K562 (cell line): ENCODE data around the gene CCDC144A. TPM values are rescaled to one million over a fixed set of nuclear protein-coding genes. Genes with fewer than 3 reads are reported as not detected.

Experiments used
- ATF1 ChIP-seq, 2 experiments: fragments of 450-650 bp in 1 of 2; IDR thresholded peaks; 2 replicates each; pipeline ENCODE4 v1.6.1; 2016; ENCODE audit warnings: missing compliant biosample characterization in 1 of 2, missing genetic modification characterization in 1 of 2
- CBX8 ChIP-seq: fragments of 200-600 bp; sonication (generic); IDR thresholded peaks from 2 replicates; pipeline ENCODE4 v1.6.1; 2012; ENCODE audit warnings: borderline replicate concordance, mixed run types, low read depth, mild to moderate bottlenecking, moderate library complexity, mixed read lengths, low read length, control low read depth, inconsistent platforms; ENCODE audit not compliant: poor library complexity, severe bottlenecking; ENCODE audit errors: extremely low read depth
- CCNT2 ChIP-seq: IDR thresholded peaks from 2 replicates; pipeline ENCODE4 v1.6.1; 2011; ENCODE audit warnings: borderline replicate concordance, low read depth, mild to moderate bottlenecking, moderate library complexity, mixed read lengths, low read length; ENCODE audit not compliant: insufficient read length; ENCODE audit errors: extremely low read depth
- CHAMP1 ChIP-seq: fragments of 450-650 bp; IDR thresholded peaks from 2 replicates; pipeline ENCODE4 v1.6.1; 2016; ENCODE audit warnings: mild to moderate bottlenecking
- E2F1 ChIP-seq: sonication (generic); formaldehyde crosslinking; IDR thresholded peaks from 2 replicates; pipeline ENCODE4 v1.8.1; 2023; ENCODE audit warnings: mild to moderate bottlenecking, missing genetic modification reagents, moderate library complexity
- ETV6 ChIP-seq, 3 experiments: fragments of 150-350 bp in 1 of 3; sonication (generic) in 1 of 3; formaldehyde crosslinking in 1 of 3; IDR thresholded peaks; 2 replicates each; pipeline versions ENCODE4 v1.6.1 to v1.8.0; 2014 to 2022; ENCODE audit warnings: borderline replicate concordance in 2 of 3, low read depth in 2 of 3, antibody characterized with exemption in 1 of 3, low read length in 1 of 3, mild to moderate bottlenecking in 1 of 3, missing genetic modification reagents in 1 of 3
- GTF2F1 ChIP-seq: IDR thresholded peaks from 2 replicates; pipeline ENCODE4 v1.6.1; 2011; ENCODE audit warnings: low read depth, low read length, improper control_type of control experiment
- KDM1A ChIP-seq, 2 experiments: fragments of 450-650 bp; IDR thresholded peaks; 2 replicates each; pipeline ENCODE4 v1.6.1; 2016; ENCODE audit warnings: mild to moderate bottlenecking in 2 of 2
- KDM5B ChIP-seq: fragments of 200-600 bp; sonication (generic); IDR thresholded peaks from 2 replicates; pipeline ENCODE4 v1.6.1; 2012; ENCODE audit warnings: low read depth, mild to moderate bottlenecking, moderate library complexity, low read length, control low read depth, inconsistent platforms; ENCODE audit not compliant: insufficient replicate concordance
- MAFK ChIP-seq: IDR thresholded peaks from 2 replicates; pipeline ENCODE4 v1.6.1; 2011; ENCODE audit warnings: low read length, improper control_type of control experiment
- MAZ ChIP-seq, 2 experiments: fragments of 450-650 bp in 1 of 2; sonication (generic) in 1 of 2; formaldehyde crosslinking; IDR thresholded peaks in 1 of 2; conservative IDR thresholded peaks in 1 of 2; 2 replicates each; pipeline versions ENCODE4 v1.4.0 to v1.5.0; 2020; ENCODE audit warnings: mild to moderate bottlenecking in 1 of 2, missing genetic modification reagents in 1 of 2
- MYNN ChIP-seq, 2 experiments: sonication (generic); formaldehyde crosslinking in 1 of 2; IDR thresholded peaks; 2 replicates each; pipeline versions ENCODE4 v1.5.0 to v1.6.1; 2016 to 2020; ENCODE audit warnings: antibody characterized with exemption in 1 of 2, missing genetic modification reagents in 1 of 2
- NCOR1 ChIP-seq: fragments of 450-650 bp; IDR thresholded peaks from 2 replicates; pipeline ENCODE4 v1.6.1; 2016; ENCODE audit warnings: mild to moderate bottlenecking, moderate library complexity
- NELFE ChIP-seq: IDR thresholded peaks from 2 replicates; pipeline ENCODE4 v1.6.1; 2011; ENCODE audit warnings: mild to moderate bottlenecking; ENCODE audit not compliant: insufficient read depth, insufficient read length
- PRPF4 ChIP-seq: fragments of 200-400 bp; formaldehyde crosslinking; IDR thresholded peaks from one replicate; pipeline ENCODE4 v1.6.1; 2017; ENCODE audit warnings: low read length, low read depth, mild to moderate bottlenecking; ENCODE audit not compliant: insufficient read depth, poor library complexity, severe bottlenecking
- PTTG1 ChIP-seq: fragments of 450-650 bp; IDR thresholded peaks from 2 replicates; pipeline ENCODE4 v1.6.1; 2016; ENCODE audit warnings: low read depth, mild to moderate bottlenecking, missing genetic modification characterization, missing compliant biosample characterization
- ZBTB7A ChIP-seq: IDR thresholded peaks from 2 replicates; pipeline ENCODE4 v1.6.1; 2011; ENCODE audit warnings: low read depth, mild to moderate bottlenecking, low read length, moderate library complexity, borderline replicate concordance; ENCODE audit not compliant: control insufficient read depth
- ZNF140 ChIP-seq: fragments of 250-450 bp; sonication (Bioruptor Pico); IDR thresholded peaks from 2 replicates; pipeline ENCODE4 v1.8.0; 2021; ENCODE audit warnings: moderate library complexity, mild to moderate bottlenecking, inconsistent platforms
- polyA plus RNA-seq, 8 experiments: library from polyadenylated mRNA; depleted of rRNA in 4 of 8; stranded (reverse) in 5 of 8; unstranded in 3 of 8; fragments of >200 nt; fragmentation: Nextera tagmentation in 2 of 8; fragmentation: Illumina TruSeq in 1 of 8; extraction: Ambion mirVana in 2 of 8; extraction: Trizol in 1 of 8; gene quantifications; 2 replicates each; pipeline versions ENCODE4 v1.2.1 to v1.2.3, GENCODE V29; 2011 to 2014; ENCODE audit warnings: inconsistent platforms in 1 of 8, missing spikeins in 1 of 8
- total RNA-seq, 7 experiments: library from RNA; depleted of rRNA in 6 of 7; stranded (reverse); fragments of >200 nt in 6 of 7; fragmentation: Illumina TruSeq in 2 of 7; extraction: Trizol in 2 of 7; gene quantifications; 2 replicates each; pipeline versions ENCODE4 v1.2.1 to v1.2.3, GENCODE V29; 2011 to 2021; ENCODE audit warnings: low replicate concordance in 1 of 7
- TF ChIP-seq, protein P1 (sequence below): fragments of 450-650 bp; IDR thresholded peaks from 2 replicates; pipeline ENCODE4 v1.6.1; 2014; ENCODE audit warnings: low read depth, mild to moderate bottlenecking, moderate library complexity, borderline replicate concordance

The CCDC144A gene
- total and polyA plus RNA-seq, 9 of the 15 experiments (the other 6 are each of a cell fraction or from before 2014, with no cell fraction given) = 0.03 to 0.76 (median 0.36) TPM

DNA sequence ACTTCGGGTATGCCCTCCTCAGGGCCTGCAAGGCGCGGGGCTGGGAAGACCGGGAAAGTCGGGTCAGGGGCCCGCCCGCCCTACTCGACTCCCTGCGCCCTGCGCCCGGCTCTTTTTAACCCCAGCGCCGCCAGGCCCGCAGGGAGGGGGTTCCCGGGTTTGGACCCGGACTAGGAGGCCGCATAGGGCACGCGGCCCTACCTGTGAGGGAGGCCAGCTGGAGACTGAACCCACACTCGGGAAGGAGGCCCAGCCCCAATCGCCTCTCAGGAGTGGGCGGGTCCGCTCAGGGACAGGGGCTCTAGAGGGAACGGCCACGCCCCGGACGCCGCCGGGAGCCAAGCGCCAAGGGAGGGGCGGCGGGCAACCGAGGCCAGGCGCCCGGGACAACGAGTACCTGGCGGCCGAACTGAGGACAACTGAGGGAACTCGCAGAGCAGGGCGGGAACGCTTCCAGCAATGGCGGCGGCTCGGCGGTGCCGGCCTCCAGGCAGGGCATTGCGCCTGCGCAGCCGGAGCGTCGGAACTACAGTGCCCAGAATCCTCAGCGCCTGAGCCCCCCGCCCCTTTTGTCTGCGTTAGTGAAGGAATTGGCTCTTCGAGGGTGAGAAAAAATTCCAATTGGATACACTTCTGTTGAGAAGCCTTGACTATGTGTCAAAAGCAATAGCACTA is 36.5 kb upstream of the CCDC144A start, which contains the start of gene ZNF624 (continued):
- TF ChIP-seq CHAMP1 (no peak), NCOR1 (no peak), ATF1 (CRISPR knock-in tag; IDR thresholded peaks at IDR 0.05) (no peak), ATF1 (tag; IDR thresholded peaks at IDR 0.05) (peak; percentile 23; the same call in 1 of the 2 replicates), ETV6 (IDR thresholded peaks at IDR 0.05; ENCODE audit: borderline replicate concordance in 1 of 2, low read depth in 2 of 2, low read length in 1 of 2) (no peak), ETV6 (CRISPR knock-in tag; IDR thresholded peaks at IDR 0.05; ENCODE audit: borderline replicate concordance) (no peak), MAFK (no peak), KDM1A (IDR thresholded peaks at IDR 0.05) (no peak), CBX8 (no peak), CCNT2 (peak; percentile 44), KDM5B (peak; percentile 52), GTF2F1 (no peak), ZBTB7A (peak; percentile 70; the same call in 1 of the 2 replicates), E2F1 (CRISPR knock-in tag) (0 out of 2 replicates have a peak, but pooled peaks have one; percentile 31), MAZ (CRISPR knock-in tag; conservative IDR thresholded peaks at IDR 0.05 in 1 of 2, IDR thresholded peaks at IDR 0.05 in 1 of 2) (peak; percentile 36 to 75; a peak in 2 of 4 replicates), NELFE (no peak), ZNF140 (CRISPR knock-in tag) (no peak), MYNN (IDR thresholded peaks at IDR 0.05) (no peak), MYNN (CRISPR knock-in tag; IDR thresholded peaks at IDR 0.05) (no peak), PRPF4 (no peak), PTTG1 (tag) (no peak)
- TF ChIP-seq, protein P1, sequence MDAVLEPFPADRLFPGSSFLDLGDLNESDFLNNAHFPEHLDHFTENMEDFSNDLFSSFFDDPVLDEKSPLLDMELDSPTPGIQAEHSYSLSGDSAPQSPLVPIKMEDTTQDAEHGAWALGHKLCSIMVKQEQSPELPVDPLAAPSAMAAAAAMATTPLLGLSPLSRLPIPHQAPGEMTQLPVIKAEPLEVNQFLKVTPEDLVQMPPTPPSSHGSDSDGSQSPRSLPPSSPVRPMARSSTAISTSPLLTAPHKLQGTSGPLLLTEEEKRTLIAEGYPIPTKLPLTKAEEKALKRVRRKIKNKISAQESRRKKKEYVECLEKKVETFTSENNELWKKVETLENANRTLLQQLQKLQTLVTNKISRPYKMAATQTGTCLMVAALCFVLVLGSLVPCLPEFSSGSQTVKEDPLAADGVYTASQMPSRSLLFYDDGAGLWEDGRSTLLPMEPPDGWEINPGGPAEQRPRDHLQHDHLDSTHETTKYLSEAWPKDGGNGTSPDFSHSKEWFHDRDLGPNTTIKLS = peak; percentile 60; the same call in 1 of the 2 replicates
